NCI-H1930 (cell line): Measurements from ENCODE around the gene PRTG.
"Not testable (repeated sequence)": the region's sequence is repeated elsewhere in the genome, so short reads cannot be mapped to it uniquely, and the experiment has no call there.

ENCODE experiments used
- DNase-seq, 2 experiments: peaks; one replicate each; lab custom pipeline; 2025; lab: John Stamatoyannopoulos, UW

Gene PRTG

GRCh38 chr15:55696221-55696620 is 46.7 kb downstream of the PRTG start:
- no peak for DNase-seq

GRCh38 chr15:55695432-55695831 is 47.5 kb downstream of the PRTG start:
- peak in 1 of 2 experiments; percentile 2 for DNase-seq

- no peak for DNase-seq
Measured at GRCh38 chr15:55694652-55695150, 48.3 kb downstream of the PRTG start.

- not testable (repeated sequence) for DNase-seq
Measured at GRCh38 chr15:55693116-55693515, 49.8 kb downstream of the PRTG start.

- DNase-seq: no peak
Measured at GRCh38 chr15:55687792-55688191, 55.2 kb downstream of the PRTG start.

GRCh38 chr15:55685286-55685685 is 57.7 kb downstream of the PRTG start:
- no peak for DNase-seq

- no peak for DNase-seq
Measured at GRCh38 chr15:55683376-55683775, 59.6 kb downstream of the PRTG start.

- DNase-seq: no peak
Measured at GRCh38 chr15:55681631-55682030, 61.3 kb downstream of the PRTG start.

GRCh38 chr15:55676507-55676906 is 66.4 kb downstream of the PRTG start:
- DNase-seq: no peak

- no peak for DNase-seq
Measured at GRCh38 chr15:55673287-55673686, 69.7 kb downstream of the PRTG start.

GRCh38 chr15:55669270-55669669 is 73.7 kb downstream of the PRTG start:
- no peak for DNase-seq

GRCh38 chr15:55665605-55666227 is 77.2 kb downstream of the PRTG start:
- DNase-seq: no peak

- no peak for DNase-seq
Measured at GRCh38 chr15:55661428-55661827, 81.5 kb downstream of the PRTG start.

GRCh38 chr15:55660153-55660552 is 82.8 kb downstream of the PRTG start:
- no peak for DNase-seq

GRCh38 chr15:55659481-55659880 is 83.5 kb downstream of the PRTG start:
- no peak for DNase-seq

GRCh38 chr15:55658886-55659285 is 84.1 kb downstream of the PRTG start:
- no peak for DNase-seq

- no peak for DNase-seq
Measured at GRCh38 chr15:55654561-55655031, 88.4 kb downstream of the PRTG start.

GRCh38 chr15:55652909-55653495 is 90.0 kb downstream of the PRTG start:
- no peak for DNase-seq

GRCh38 chr15:55652359-55652758 is 90.6 kb downstream of the PRTG start:
- DNase-seq: no peak

GRCh38 chr15:55649058-55649423 is 93.9 kb downstream of the PRTG start:
- no peak for DNase-seq

- no peak for DNase-seq
Measured at GRCh38 chr15:55638764-55639163, 104.2 kb downstream of the PRTG start.

- no peak for DNase-seq
Measured at GRCh38 chr15:55637086-55637485, 105.9 kb downstream of the PRTG start.

GRCh38 chr15:55633731-55634130 is 109.2 kb downstream of the PRTG start:
- DNase-seq: no peak

- DNase-seq: no peak
Measured at GRCh38 chr15:55632434-55632833, 110.5 kb downstream of the PRTG start.
